KMS-11 (cell line): ENCODE data around the gene PIP4K2B.

Source experiments
- H2AFZ ChIP-seq: fragments of 200-600 bp; sonication (generic); 2 replicates; pipeline ENCODE4 v1.6.1; 2016; ENCODE audit warnings: antibody characterized with exemption, mixed run types, low read depth
- H3K27ac ChIP-seq: fragments of 200-600 bp; sonication (generic); 2 replicates; pipeline ENCODE4 v1.6.1; 2016; ENCODE audit warnings: mild to moderate bottlenecking, mixed run types
- H3K27me3 ChIP-seq: fragments of 200-600 bp; sonication (generic); 2 replicates; pipeline ENCODE4 v1.6.1; 2017; ENCODE audit warnings: mild to moderate bottlenecking, low read depth, mixed run types, moderate library complexity; ENCODE audit not compliant: insufficient read depth
- H3K36me3 ChIP-seq: fragments of 200-600 bp; sonication (generic); 2 replicates; pipeline ENCODE4 v1.6.1; 2017; ENCODE audit warnings: mild to moderate bottlenecking, mixed run types; ENCODE audit not compliant: insufficient read depth
- H3K4me1 ChIP-seq: fragments of 200-600 bp; sonication (generic); 2 replicates; pipeline ENCODE4 v1.6.1; 2016; ENCODE audit warnings: mild to moderate bottlenecking, low read depth, mixed run types; ENCODE audit not compliant: poor library complexity, severe bottlenecking
- H3K4me2 ChIP-seq: fragments of 200-600 bp; sonication (generic); 2 replicates; pipeline ENCODE4 v1.7.0; 2016; ENCODE audit warnings: mild to moderate bottlenecking, mixed run types
- H3K4me3 ChIP-seq: fragments of 200-600 bp; sonication (generic); IDR thresholded peaks from 2 replicates; pipeline ENCODE4 v1.6.1; 2017; ENCODE audit warnings: low read depth, low read length, mixed read lengths; ENCODE audit not compliant: insufficient read depth
- H3K79me2 ChIP-seq: fragments of 200-600 bp; sonication (generic); 2 replicates; pipeline ENCODE4 v1.6.1; 2016; ENCODE audit warnings: low read depth, mixed run types; ENCODE audit not compliant: insufficient read depth
- H3K9ac ChIP-seq: fragments of 200-600 bp; sonication (generic); 2 replicates; pipeline ENCODE4 v1.6.1; 2016; ENCODE audit warnings: mild to moderate bottlenecking, mixed run types
- H4K20me1 ChIP-seq: fragments of 200-600 bp; sonication (generic); 2 replicates; pipeline ENCODE4 v1.6.1; 2016; ENCODE audit warnings: mild to moderate bottlenecking, mixed run types; ENCODE audit not compliant: insufficient read depth
- TF ChIP-seq, protein P1 (sequence below): fragments of 200-600 bp; sonication (generic); conservative IDR thresholded peaks from 2 replicates; pipeline ENCODE4 v1.6.1; 2017; ENCODE audit warnings: low read depth, mild to moderate bottlenecking, antibody characterized with exemption, low read length, moderate library complexity, mixed read lengths

The PIP4K2B gene

DNA sequence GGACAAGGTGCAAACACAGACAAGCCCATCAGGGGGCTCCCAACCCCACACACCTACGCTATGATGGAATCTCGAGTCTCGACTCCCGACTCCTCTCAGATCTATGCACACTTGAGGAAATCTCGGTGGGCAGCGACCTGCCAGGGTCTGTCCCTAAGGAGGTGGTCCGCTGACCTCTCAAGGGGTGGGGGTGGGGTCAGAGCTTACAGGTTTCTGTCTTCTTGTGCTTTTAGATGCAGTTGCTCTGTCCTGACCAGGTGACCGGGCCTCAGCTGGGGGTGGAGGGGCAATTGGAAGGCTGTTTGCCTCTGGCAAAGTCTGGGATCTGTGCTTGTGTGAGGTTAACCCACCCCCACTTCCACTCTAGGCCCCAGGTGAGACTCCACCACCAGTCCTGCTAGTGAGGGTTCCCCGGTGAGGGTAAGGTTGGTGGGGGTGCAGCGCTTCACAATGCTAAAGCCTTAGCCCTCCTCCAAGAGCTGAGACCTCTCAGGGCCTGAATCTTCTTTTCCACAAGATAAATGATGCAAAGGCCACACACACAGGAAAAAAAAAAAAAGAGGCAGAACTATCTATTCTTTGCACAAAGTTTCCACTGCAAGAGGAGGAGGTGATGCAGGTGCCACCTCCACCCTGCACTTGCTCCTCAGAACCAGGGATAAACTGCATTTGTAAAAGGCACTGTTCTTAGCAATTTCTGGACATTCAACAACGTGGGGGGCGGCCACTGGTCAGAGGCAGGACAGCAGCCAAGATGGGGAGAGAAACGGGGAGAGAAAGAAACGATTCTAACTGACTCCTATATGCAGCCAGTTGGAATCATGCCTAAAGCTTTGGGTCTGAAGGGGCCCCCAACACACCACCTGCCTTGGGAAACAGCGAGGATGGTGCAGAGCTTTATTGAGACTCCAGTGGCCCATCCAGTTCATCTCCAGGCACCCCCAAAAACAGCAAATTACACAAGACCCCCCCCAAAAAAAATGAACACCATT is 65.1 kb downstream of the PIP4K2B start:
- no peak overlapping the region for H2AFZ ChIP-seq
- no peaks in the 10 kb centered on the region for H3K36me3 ChIP-seq
- no peak overlapping the region for H3K9ac ChIP-seq
- H3K27ac ChIP-seq: no peak overlapping the region
- H3K27me3 ChIP-seq: no peaks in the 10 kb centered on the region
- TF ChIP-seq, protein P1, sequence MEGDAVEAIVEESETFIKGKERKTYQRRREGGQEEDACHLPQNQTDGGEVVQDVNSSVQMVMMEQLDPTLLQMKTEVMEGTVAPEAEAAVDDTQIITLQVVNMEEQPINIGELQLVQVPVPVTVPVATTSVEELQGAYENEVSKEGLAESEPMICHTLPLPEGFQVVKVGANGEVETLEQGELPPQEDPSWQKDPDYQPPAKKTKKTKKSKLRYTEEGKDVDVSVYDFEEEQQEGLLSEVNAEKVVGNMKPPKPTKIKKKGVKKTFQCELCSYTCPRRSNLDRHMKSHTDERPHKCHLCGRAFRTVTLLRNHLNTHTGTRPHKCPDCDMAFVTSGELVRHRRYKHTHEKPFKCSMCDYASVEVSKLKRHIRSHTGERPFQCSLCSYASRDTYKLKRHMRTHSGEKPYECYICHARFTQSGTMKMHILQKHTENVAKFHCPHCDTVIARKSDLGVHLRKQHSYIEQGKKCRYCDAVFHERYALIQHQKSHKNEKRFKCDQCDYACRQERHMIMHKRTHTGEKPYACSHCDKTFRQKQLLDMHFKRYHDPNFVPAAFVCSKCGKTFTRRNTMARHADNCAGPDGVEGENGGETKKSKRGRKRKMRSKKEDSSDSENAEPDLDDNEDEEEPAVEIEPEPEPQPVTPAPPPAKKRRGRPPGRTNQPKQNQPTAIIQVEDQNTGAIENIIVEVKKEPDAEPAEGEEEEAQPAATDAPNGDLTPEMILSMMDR: peak; percentile 55
- H3K4me1 ChIP-seq: peaks cover 25% of the 10 kb centered on the region
- no peak overlapping the region for H3K4me3 ChIP-seq
- no peak overlapping the region for H3K4me2 ChIP-seq
- peaks cover 12% of the 10 kb centered on the region; the same call in 1 of the 2 replicates for H3K79me2 ChIP-seq
- no peaks in the 10 kb centered on the region for H4K20me1 ChIP-seq

DNA sequence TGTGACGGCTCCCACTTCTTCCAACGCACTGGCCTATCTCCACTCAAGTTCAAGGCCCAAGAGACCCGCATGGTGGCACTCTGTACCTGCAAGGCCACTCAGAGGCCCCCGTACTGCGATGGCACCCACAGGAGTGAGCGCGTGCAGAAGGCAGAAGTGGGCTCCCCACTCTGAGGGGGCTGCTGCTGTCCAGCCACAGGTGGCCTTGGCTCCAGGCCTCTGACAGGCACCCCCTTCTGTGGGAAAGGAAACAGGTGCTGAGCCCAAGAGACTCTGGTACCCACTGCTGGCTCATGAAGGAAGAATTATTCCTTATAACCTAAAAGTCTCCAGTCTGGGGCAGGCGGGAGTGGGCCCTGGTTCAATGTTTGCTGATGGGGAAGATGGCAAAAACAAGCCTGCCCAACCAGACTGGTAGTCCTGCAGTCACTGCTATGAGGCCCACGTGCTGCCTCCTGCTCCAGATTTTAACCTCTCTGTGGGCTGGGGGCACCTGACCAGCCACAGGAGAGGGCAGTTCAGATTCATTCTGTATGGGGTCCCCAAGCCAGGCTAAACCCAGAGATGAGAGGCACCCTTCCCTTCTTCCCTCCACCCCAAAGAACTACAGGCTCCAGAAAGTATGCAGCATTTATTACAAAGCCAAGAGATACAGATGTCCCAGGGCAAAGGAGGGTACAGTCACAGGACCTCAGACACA is 65.9 kb downstream of the PIP4K2B start:
- Histone ChIP-seq H3K27me3 (no peaks in the 10 kb centered on the region), H3K36me3 (no peaks in the 10 kb centered on the region), H3K4me2 (no peak overlapping the region), H3K79me2 (peaks cover 12% of the 10 kb centered on the region; the same call in 1 of the 2 replicates), H3K27ac (no peak overlapping the region), H3K9ac (no peak overlapping the region), H3K4me1 (peaks cover 25% of the 10 kb centered on the region), H2AFZ (no peak overlapping the region), H3K4me3 (no peak overlapping the region), H4K20me1 (no peaks in the 10 kb centered on the region)
- TF ChIP-seq, protein P1: no peak

DNA sequence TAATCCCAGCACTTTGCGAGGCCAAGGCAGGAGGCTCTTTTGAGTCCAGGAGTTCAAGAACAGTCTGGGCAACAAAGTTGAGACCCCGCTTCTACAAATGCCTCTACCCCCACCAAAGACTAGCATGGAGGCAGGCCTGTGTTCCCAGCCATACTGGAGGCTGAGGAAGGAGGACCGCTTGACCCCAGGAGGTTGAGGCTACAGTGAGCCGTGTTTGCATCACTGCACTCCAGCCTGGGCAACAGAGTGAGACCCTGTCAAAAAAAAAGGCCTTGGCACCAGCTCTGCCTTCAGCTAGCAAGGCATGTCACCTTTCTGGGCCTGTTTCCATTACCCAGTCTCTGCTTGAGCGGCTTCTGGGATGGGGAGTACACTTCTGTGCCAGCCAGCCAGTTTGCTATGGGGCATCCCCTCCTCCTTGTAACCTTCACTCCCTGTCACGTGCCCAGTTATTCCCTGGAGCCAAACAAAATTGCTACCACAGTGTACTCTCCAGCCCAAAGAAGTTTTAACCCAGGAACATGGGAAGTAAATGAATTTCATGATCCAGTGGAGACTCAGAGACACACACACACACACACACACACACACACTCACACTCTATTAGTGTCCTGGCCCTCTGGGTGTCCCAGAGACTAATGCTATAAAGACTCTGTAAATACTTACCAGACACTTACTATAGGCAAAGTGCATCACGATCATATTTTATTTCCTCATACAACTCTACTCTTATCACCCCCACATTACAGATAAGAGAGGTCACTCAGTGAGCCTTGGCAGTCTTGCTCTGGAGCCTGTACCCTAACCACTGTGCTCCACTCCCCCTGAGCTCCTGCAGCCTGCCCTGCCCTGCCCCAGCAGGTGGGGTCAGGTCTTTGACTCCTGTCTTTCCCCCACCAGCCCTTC is 66.7 kb downstream of the PIP4K2B start:
- Histone ChIP-seq H3K79me2 (peaks cover 12% of the 10 kb centered on the region; the same call in 1 of the 2 replicates), H3K9ac (no peak overlapping the region), H4K20me1 (no peaks in the 10 kb centered on the region), H3K4me1 (peaks cover 25% of the 10 kb centered on the region), H2AFZ (no peak overlapping the region), H3K4me2 (no peak overlapping the region), H3K36me3 (no peaks in the 10 kb centered on the region), H3K27me3 (no peaks in the 10 kb centered on the region), H3K4me3 (no peak overlapping the region), H3K27ac (no peak overlapping the region)
- TF ChIP-seq, protein P1: no peak
